WTC11 (cell line): ENCODE data around the gene SAP30L. TPM values are rescaled to one million over a fixed set of nuclear protein-coding genes. Genes with fewer than 3 reads are reported as not detected.

Experiments used
- ATAC-seq: fragments of 200-7000 bp; cut with Tn5 transposase; 2 replicates; pipeline ENCODE4 v1.10.0; 2021; ENCODE audit warnings: mild to moderate bottlenecking, moderate library complexity
- CTCF ChIA-PET: fragments of 300-600 bp; sonication (Branson Sonifier 250); formaldehyde crosslinking; loops from one replicate; lab custom pipeline; 2021; ENCODE audit warnings: antibody characterized with exemption; lab: Charles Lee
- POLR2A ChIA-PET: fragments of 350-600 bp; sonication (Branson Sonifier 250); formaldehyde crosslinking; loops from one replicate; lab custom pipeline; 2021; ENCODE audit warnings: antibody characterized with exemption; lab: Charles Lee
- DNase-seq: peaks from one replicate; pipeline ENCODE4 v3.0.0; 2021; ENCODE audit warnings: low spot score
- H3K27ac Mint-ChIP-seq: 2 replicates; pipeline ENCODE4 v1.8.0; 2021; ENCODE audit warnings: mixed read lengths
- H3K27me3 Mint-ChIP-seq: 2 replicates; pipeline ENCODE4 v1.8.0; 2021; ENCODE audit warnings: low read depth, mild to moderate bottlenecking, moderate library complexity, mixed read lengths
- H3K36me3 Mint-ChIP-seq: 2 replicates; pipeline ENCODE4 v1.8.0; 2021; ENCODE audit warnings: mixed read lengths
- H3K4me1 Mint-ChIP-seq: 2 replicates; pipeline ENCODE4 v1.8.0; 2022; ENCODE audit warnings: mixed read lengths
- H3K4me3 Mint-ChIP-seq: 2 replicates; pipeline ENCODE4 v1.8.0; 2021; ENCODE audit warnings: mild to moderate bottlenecking, moderate library complexity, mixed read lengths
- H3K9me3 Mint-ChIP-seq: 2 replicates; pipeline ENCODE4 v1.8.0; 2021; ENCODE audit warnings: mixed read lengths
- ETV6 ChIP-seq: sonication (generic); formaldehyde crosslinking; IDR thresholded peaks from 2 replicates; pipeline ENCODE4 v1.8.1; 2022; ENCODE audit warnings: mild to moderate bottlenecking, missing genetic modification reagents
- FOXP1 ChIP-seq: sonication (generic); formaldehyde crosslinking; IDR thresholded peaks from 2 replicates; pipeline ENCODE4 v1.8.0; 2022; ENCODE audit warnings: missing genetic modification reagents, mild to moderate bottlenecking, moderate library complexity, borderline replicate concordance
- PRRX2 ChIP-seq: fragments of 250-450 bp; sonication (Bioruptor Pico); IDR thresholded peaks from 2 replicates; pipeline ENCODE4 v1.8.0; 2021; ENCODE audit warnings: mild to moderate bottlenecking
- TEAD1 ChIP-seq: sonication (generic); formaldehyde crosslinking; IDR thresholded peaks from 2 replicates; pipeline ENCODE4 v1.8.0; 2022; ENCODE audit warnings: mild to moderate bottlenecking, missing genetic modification reagents
- total RNA-seq: library from RNA; stranded (reverse); gene quantifications from 3 replicates; pipeline ENCODE4 v1.2.3, GENCODE V29; 2021
- TF ChIP-seq, protein P1 (sequence below): sonication (generic); formaldehyde crosslinking; IDR thresholded peaks from 2 replicates; pipeline ENCODE4 v1.8.1; 2023; ENCODE audit warnings: mild to moderate bottlenecking, missing genetic modification reagents
- TF ChIP-seq, protein P2 (sequence below): sonication (generic); formaldehyde crosslinking; IDR thresholded peaks from 2 replicates; pipeline ENCODE4 v1.8.1; 2023; ENCODE audit warnings: mild to moderate bottlenecking, moderate library complexity, missing genetic modification reagents
- TF ChIP-seq, protein P3 (sequence below): sonication (generic); formaldehyde crosslinking; IDR thresholded peaks from 2 replicates; pipeline ENCODE4 v1.8.0; 2023; ENCODE audit warnings: missing genetic modification reagents, mild to moderate bottlenecking, borderline replicate concordance
- TF ChIP-seq, protein P4 (sequence below): fragments of 250-450 bp; sonication (Bioruptor Pico); conservative IDR thresholded peaks from 2 replicates; pipeline ENCODE4 v1.9.0; 2021; ENCODE audit warnings: mild to moderate bottlenecking
- TF ChIP-seq, protein P5 (sequence below): sonication (generic); formaldehyde crosslinking; IDR thresholded peaks from 2 replicates; pipeline ENCODE4 v1.8.1; 2022; ENCODE audit warnings: low read depth, missing genetic modification reagents, borderline replicate concordance

Gene SAP30L
- total RNA-seq, 1 experiment from 2014 or later: 33.5 TPM

DNA sequence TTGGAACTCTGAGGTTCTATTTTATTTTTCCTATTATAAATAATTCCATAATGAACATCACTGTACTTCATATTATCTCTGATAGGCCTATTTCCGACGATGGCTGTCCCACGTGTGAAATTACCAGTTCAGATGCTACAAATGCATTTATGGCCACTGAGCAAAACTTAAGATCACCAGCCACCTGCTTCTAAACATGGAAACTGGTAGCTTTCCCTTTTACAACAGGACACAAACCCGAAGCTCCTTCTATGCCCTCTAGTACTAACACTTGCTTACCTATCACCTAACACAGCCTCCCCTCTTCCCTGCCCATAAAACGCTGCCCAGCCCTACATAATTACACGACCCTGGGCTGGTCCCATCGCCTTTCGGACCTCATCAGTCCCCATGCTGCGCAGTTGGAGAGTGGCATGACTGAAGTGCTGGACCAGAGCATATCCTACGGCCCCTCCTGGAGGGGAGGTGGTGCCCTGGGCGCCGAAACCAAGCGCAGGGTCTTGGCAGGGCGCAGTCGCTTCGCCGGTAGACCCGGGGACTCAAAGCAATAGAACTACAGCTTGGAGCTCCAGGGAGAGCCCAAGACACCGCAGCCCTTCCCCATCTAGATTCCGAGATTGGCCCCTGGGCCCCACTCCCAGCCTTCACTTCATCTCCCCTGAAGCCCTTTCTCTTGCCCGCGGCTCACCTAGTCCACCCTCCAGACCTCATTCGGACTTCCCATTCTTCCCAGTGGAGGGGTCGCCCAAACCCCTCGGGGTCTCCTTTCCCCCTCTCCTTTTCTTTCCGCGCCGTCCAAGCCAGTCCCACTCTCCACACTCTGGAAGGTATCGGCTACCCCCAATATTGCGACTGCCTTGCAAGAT lies 1.0 kb upstream of the SAP30L start:
- ATAC-seq: peak; percentile 20
- CTCF ChIA-PET: interaction anchor here (0.6 to 1.7 kb wide), 2 partner anchors 23 to 287 kb away, joined by 3 to 5 read pairs; no protein-coding TSS in a partner anchor

DNA sequence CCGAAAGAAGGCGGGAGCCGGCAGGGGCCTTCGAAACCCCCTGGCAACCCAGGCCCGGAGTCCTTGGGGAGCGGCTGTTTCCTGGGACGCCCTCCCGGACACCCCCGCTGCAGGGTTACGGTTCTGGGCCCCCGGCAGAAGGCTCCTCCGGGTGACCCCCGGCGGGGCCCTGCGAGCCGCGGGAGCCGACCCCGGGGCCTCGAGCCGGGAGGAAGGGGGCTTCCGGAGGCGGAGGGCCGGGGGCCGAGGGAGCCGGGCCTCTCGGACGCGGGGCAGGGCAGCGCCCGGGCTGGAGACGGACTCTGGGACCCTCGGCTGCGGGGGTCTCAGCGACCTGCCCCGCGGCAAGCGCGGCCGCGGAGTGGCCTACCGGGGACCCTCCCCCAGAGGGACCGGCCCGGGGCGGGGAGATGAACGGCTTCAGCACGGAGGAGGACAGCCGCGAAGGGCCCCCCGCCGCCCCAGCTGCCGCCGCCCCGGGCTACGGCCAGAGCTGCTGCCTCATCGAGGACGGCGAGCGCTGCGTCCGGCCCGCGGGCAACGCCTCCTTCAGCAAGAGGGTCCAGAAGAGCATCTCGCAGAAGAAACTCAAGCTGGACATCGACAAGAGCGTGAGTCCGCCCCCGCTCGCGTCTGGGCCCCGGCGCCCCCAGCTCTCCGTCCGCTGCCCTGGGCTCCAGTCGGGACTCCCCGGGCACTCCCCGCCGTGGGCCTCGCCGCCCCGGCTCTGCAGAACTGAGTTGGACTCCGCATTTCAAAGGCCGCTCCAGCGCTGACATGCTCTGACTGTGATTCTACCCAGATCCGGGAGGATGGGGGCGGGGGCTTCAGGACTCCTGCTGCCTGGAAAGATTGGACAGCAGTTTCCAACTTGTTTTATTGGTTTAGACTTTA lies 645 bp downstream of the SAP30L start:
- H3K4me1 Mint-ChIP-seq: peaks cover 18% of the 10 kb centered on the region
- H3K4me3 Mint-ChIP-seq: peak overlapping the region; percentile 81
- H3K36me3 Mint-ChIP-seq: peaks cover 9% of the 10 kb centered on the region
- H3K27me3 Mint-ChIP-seq: peaks cover 8% of the 10 kb centered on the region
- ATAC-seq (peak; percentile 7), DNase-seq (peak; percentile 67)
- CTCF ChIA-PET: interaction anchor here (0.6 to 2.1 kb wide), 5 partner anchors 15 to 374 kb away, joined by 3 to 15 read pairs (median 6); no protein-coding TSS in a partner anchor
- TF ChIP-seq TEAD1 (CRISPR knock-in tag) (no peak), FOXP1 (CRISPR knock-in tag) (peak; percentile 2; the same call in 1 of the 2 replicates)
- TF ChIP-seq, protein P1, sequence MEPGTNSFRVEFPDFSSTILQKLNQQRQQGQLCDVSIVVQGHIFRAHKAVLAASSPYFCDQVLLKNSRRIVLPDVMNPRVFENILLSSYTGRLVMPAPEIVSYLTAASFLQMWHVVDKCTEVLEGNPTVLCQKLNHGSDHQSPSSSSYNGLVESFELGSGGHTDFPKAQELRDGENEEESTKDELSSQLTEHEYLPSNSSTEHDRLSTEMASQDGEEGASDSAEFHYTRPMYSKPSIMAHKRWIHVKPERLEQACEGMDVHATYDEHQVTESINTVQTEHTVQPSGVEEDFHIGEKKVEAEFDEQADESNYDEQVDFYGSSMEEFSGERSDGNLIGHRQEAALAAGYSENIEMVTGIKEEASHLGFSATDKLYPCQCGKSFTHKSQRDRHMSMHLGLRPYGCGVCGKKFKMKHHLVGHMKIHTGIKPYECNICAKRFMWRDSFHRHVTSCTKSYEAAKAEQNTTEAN (CRISPR knock-in tag): no peak
- TF ChIP-seq, protein P2, sequence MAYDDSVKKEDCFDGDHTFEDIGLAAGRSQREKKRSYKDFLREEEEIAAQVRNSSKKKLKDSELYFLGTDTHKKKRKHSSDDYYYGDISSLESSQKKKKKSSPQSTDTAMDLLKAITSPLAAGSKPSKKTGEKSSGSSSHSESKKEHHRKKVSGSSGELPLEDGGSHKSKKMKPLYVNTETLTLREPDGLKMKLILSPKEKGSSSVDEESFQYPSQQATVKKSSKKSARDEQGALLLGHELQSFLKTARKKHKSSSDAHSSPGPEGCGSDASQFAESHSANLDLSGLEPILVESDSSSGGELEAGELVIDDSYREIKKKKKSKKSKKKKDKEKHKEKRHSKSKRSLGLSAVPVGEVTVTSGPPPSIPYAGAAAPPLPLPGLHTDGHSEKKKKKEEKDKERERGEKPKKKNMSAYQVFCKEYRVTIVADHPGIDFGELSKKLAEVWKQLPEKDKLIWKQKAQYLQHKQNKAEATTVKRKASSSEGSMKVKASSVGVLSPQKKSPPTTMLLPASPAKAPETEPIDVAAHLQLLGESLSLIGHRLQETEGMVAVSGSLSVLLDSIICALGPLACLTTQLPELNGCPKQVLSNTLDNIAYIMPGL: no peak; the same call in 1 of the 2 replicates
- no peaks in the 10 kb centered on the region for H3K9me3 Mint-ChIP-seq
- POLR2A ChIA-PET: no interaction called here
- H3K27ac Mint-ChIP-seq: no peak overlapping the region

More for the DNA sequence above, 1.0 kb upstream of the SAP30L start:
- Mint-ChIP-seq H3K27me3 (peaks cover 8% of the 10 kb centered on the region), H3K4me1 (peaks cover 18% of the 10 kb centered on the region), H3K36me3 (peaks cover 16% of the 10 kb centered on the region; the same call in 1 of the 2 replicates), H3K27ac (no peak overlapping the region), H3K9me3 (no peaks in the 10 kb centered on the region), H3K4me3 (peak overlapping the region; percentile 98)
- peak; percentile 40 for DNase-seq
- TF ChIP-seq, protein P3, sequence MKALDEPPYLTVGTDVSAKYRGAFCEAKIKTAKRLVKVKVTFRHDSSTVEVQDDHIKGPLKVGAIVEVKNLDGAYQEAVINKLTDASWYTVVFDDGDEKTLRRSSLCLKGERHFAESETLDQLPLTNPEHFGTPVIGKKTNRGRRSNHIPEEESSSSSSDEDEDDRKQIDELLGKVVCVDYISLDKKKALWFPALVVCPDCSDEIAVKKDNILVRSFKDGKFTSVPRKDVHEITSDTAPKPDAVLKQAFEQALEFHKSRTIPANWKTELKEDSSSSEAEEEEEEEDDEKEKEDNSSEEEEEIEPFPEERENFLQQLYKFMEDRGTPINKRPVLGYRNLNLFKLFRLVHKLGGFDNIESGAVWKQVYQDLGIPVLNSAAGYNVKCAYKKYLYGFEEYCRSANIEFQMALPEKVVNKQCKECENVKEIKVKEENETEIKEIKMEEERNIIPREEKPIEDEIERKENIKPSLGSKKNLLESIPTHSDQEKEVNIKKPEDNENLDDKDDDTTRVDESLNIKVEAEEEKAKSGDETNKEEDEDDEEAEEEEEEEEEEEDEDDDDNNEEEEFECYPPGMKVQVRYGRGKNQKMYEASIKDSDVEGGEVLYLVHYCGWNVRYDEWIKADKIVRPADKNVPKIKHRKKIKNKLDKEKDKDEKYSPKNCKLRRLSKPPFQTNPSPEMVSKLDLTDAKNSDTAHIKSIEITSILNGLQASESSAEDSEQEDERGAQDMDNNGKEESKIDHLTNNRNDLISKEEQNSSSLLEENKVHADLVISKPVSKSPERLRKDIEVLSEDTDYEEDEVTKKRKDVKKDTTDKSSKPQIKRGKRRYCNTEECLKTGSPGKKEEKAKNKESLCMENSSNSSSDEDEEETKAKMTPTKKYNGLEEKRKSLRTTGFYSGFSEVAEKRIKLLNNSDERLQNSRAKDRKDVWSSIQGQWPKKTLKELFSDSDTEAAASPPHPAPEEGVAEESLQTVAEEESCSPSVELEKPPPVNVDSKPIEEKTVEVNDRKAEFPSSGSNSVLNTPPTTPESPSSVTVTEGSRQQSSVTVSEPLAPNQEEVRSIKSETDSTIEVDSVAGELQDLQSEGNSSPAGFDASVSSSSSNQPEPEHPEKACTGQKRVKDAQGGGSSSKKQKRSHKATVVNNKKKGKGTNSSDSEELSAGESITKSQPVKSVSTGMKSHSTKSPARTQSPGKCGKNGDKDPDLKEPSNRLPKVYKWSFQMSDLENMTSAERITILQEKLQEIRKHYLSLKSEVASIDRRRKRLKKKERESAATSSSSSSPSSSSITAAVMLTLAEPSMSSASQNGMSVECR (CRISPR knock-in tag): no peak
- no peak for TF ChIP-seq FOXP1 (CRISPR knock-in tag)
- TF ChIP-seq, protein P4, sequence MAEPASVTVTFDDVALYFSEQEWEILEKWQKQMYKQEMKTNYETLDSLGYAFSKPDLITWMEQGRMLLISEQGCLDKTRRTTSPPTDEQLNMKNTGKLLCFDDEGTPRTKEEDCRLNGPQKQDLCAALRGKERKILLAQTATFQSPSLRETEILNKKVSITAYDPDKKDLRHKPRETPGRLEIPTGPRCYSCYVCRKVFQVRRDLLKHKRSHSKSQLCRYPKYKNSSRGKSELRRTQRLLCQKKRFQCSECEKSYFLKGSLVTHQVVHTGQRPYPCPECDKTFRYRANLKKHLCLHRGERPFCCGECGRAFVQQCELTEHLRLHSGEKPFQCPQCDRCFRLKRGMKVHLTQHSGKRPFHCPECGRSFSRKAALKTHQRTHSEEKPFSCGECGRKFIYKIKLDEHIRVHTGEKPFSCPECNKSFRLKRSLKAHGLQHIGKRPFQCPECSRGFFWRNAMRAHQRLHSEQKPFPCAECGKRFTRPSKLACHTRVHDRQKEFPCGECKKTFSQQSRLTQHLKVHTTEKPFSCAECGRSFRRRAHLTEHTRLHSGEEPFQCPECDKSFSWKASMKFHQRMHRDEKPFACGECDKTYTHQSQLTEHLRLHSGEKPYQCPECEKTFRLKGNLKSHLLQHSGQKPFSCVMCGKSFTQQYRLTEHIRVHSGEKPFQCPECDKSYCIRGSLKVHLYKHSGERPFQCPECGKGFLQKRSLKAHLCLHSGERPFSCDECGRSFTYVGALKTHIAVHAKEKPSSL: no peak
- TF ChIP-seq ETV6: no peak
- no peak for TF ChIP-seq PRRX2 (CRISPR knock-in tag)
- TF ChIP-seq, protein P5, sequence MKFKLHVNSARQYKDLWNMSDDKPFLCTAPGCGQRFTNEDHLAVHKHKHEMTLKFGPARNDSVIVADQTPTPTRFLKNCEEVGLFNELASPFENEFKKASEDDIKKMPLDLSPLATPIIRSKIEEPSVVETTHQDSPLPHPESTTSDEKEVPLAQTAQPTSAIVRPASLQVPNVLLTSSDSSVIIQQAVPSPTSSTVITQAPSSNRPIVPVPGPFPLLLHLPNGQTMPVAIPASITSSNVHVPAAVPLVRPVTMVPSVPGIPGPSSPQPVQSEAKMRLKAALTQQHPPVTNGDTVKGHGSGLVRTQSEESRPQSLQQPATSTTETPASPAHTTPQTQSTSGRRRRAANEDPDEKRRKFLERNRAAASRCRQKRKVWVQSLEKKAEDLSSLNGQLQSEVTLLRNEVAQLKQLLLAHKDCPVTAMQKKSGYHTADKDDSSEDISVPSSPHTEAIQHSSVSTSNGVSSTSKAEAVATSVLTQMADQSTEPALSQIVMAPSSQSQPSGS (CRISPR knock-in tag): no peak
- POLR2A ChIA-PET: no interaction called here
